ENCODE data around the gene GRAMD4.

- no peak for TF ChIP-seq CTCF (IDR thresholded peaks at IDR 0.05)
- no peak for TF ChIP-seq RAD21 (conservative IDR thresholded peaks at IDR 0.05 in 1 of 2, IDR thresholded peaks at IDR 0.05 in 1 of 2)
- no peak for TF ChIP-seq RFX5 (IDR thresholded peaks at IDR 0.05)
- no peak for TF ChIP-seq POLR2A (IDR thresholded peaks at IDR 0.05; ENCODE audit: low read length)
- no peak for TF ChIP-seq USF2 (IDR thresholded peaks at IDR 0.05)
Observed at GRCh38 chr22:46593211-46593681, 26.9 kb upstream of the GRAMD4 start.
